Measurements from ENCODE around the gene TLE4.

- no peak for TF ChIP-seq CTCF (IDR thresholded peaks at IDR 0.05; ENCODE audit: low read length)
- no peak for TF ChIP-seq EZH2 (optimal IDR thresholded peaks at IDR 0.05; ENCODE audit: low read depth, low read length)
Observed at GRCh38 chr9:79757074-79757473, 185.3 kb downstream of the TLE4 start.
